GM12892 (cell line): ENCODE results near the gene TBXAS1.
"Not testable (repeated sequence)": the region's sequence is repeated elsewhere in the genome, so short reads cannot be mapped to it uniquely, and the experiment has no call there.

Experiments used
- DNase-seq: peaks from one replicate; pipeline ENCODE4 v3.0.0; 2011; ENCODE audit not compliant: insufficient read length
- FAIRE-seq: peaks from 2 replicates; lab custom pipeline; 2011; peaks lifted over from hg19 to GRCh38; lab: Jason Lieb, UNC
- POLR2A ChIP-seq: IDR thresholded peaks from 2 replicates; pipeline ENCODE4 v1.6.1; 2011; ENCODE audit warnings: low read depth, low read length, control low read depth
- POLR2AphosphoS5 ChIP-seq: IDR thresholded peaks from 2 replicates; pipeline ENCODE4 v1.6.1; 2011; ENCODE audit warnings: low read depth, low read length, control low read depth
- TAF1 ChIP-seq: IDR thresholded peaks from 2 replicates; pipeline ENCODE4 v1.6.1; 2011; ENCODE audit warnings: low read depth, mild to moderate bottlenecking, control low read depth, low read length, borderline replicate concordance

Gene TBXAS1

GRCh38 chr7:139828446-139828845, 618 bp upstream of the TBXAS1 start:
- no peak for DNase-seq
- TF ChIP-seq POLR2A (no peak), POLR2AphosphoS5 (no peak), TAF1 (no peak)
- no peak for FAIRE-seq

GRCh38 chr7:139829775-139830117, 682 bp downstream of the TBXAS1 start:
- TF ChIP-seq POLR2A (no peak), TAF1 (no peak), POLR2AphosphoS5 (no peak)
- DNase-seq, result no peak
- FAIRE-seq, result no peak

GRCh38 chr7:139830292-139830691, 1.2 kb downstream of the TBXAS1 start:
- DNase-seq (no peak), FAIRE-seq (no peak)
- no peak for TF ChIP-seq POLR2A
- TF ChIP-seq TAF1, result no peak
- TF ChIP-seq POLR2AphosphoS5, result no peak

- FAIRE-seq (peak; percentile 83), DNase-seq (no peak)
- TF ChIP-seq POLR2AphosphoS5 (no peak), POLR2A (no peak), TAF1 (no peak)
Measured at GRCh38 chr7:139830782-139831501, 1.9 kb downstream of the TBXAS1 start.

- not testable (repeated sequence) for DNase-seq, FAIRE-seq
Measured at GRCh38 chr7:139835848-139836247, 6.8 kb downstream of the TBXAS1 start.

GRCh38 chr7:139837291-139837690, 8.2 kb downstream of the TBXAS1 start:
- DNase-seq, FAIRE-seq: not testable (repeated sequence)

GRCh38 chr7:139838276-139838675, 9.2 kb downstream of the TBXAS1 start:
- DNase-seq, result no peak
- TF ChIP-seq TAF1 (no peak), POLR2AphosphoS5 (no peak), POLR2A (no peak)
- FAIRE-seq, result no peak

- FAIRE-seq (no peak), DNase-seq (no peak)
- TF ChIP-seq TAF1 (no peak), POLR2AphosphoS5 (no peak), POLR2A (no peak)
Measured at GRCh38 chr7:139838876-139839275, 9.8 kb downstream of the TBXAS1 start.

- DNase-seq, result no peak
- no peak for FAIRE-seq
- TF ChIP-seq POLR2AphosphoS5 (no peak), POLR2A (no peak), TAF1 (no peak)
Measured at GRCh38 chr7:139840776-139841175, 11.7 kb downstream of the TBXAS1 start.

- no peak for DNase-seq
- TF ChIP-seq POLR2AphosphoS5 (no peak), TAF1 (no peak), POLR2A (no peak)
- no peak for FAIRE-seq
Measured at GRCh38 chr7:139842401-139843210, 13.5 kb downstream of the TBXAS1 start.

- DNase-seq, FAIRE-seq: not testable (repeated sequence)
Measured at GRCh38 chr7:139843211-139843537, 14.1 kb downstream of the TBXAS1 start.

GRCh38 chr7:139844779-139845442, 15.8 kb downstream of the TBXAS1 start:
- no peak for FAIRE-seq
- TF ChIP-seq POLR2A (no peak), POLR2AphosphoS5 (no peak), TAF1 (no peak)
- DNase-seq, result no peak
